HepG2 (cell line): ENCODE data around the gene PKP3.
A peak's percentile ranks its signal among the peaks of the same experiment; 100 is the strongest.

Experiments used
- BCL6 ChIP-seq: IDR thresholded peaks from 2 replicates; pipeline ENCODE4 v1.6.1; 2016; ENCODE audit warnings: missing genetic modification reagents, missing compliant biosample characterization
- HOMEZ ChIP-seq: IDR thresholded peaks from 2 replicates; pipeline ENCODE4 v1.6.1; 2016; ENCODE audit warnings: low read depth
- POLR2A ChIP-seq, 2 experiments: IDR thresholded peaks; 2 replicates each; pipeline ENCODE4 v1.6.1; 2011; ENCODE audit warnings: low read depth in 2 of 2, low read length in 2 of 2, mild to moderate bottlenecking in 1 of 2, moderate library complexity in 1 of 2; ENCODE audit not compliant: insufficient read depth in 1 of 2
- SP2 ChIP-seq: sonication (generic); formaldehyde crosslinking; IDR thresholded peaks from 2 replicates; pipeline ENCODE4 v1.5.1; 2020; ENCODE audit warnings: mild to moderate bottlenecking, missing genetic modification reagents
- TFE3 ChIP-seq: IDR thresholded peaks from 2 replicates; pipeline ENCODE4 v1.6.1; 2016
- USF2 ChIP-seq, 2 experiments: sonication (generic) in 1 of 2; formaldehyde crosslinking in 1 of 2; IDR thresholded peaks; 2 replicates each; pipeline versions ENCODE4 v1.5.1 to v1.6.1; 2011 to 2020; ENCODE audit warnings: borderline replicate concordance in 1 of 2, low read depth in 1 of 2, low read length in 1 of 2, mild to moderate bottlenecking in 1 of 2, missing genetic modification reagents in 1 of 2, moderate library complexity in 1 of 2
- ZBTB7A ChIP-seq: sonication (generic); formaldehyde crosslinking; IDR thresholded peaks from 2 replicates; pipeline ENCODE4 v1.8.0; 2022; ENCODE audit warnings: mild to moderate bottlenecking, missing genetic modification reagents
- ZNF251 ChIP-seq: sonication (generic); formaldehyde crosslinking; IDR thresholded peaks from 2 replicates; pipeline ENCODE4 v1.9.0; 2021; ENCODE audit warnings: mild to moderate bottlenecking, missing genetic modification reagents
- ZNF83 ChIP-seq: sonication (generic); formaldehyde crosslinking; IDR thresholded peaks from 2 replicates; pipeline ENCODE4 v1.4.0; 2020; ENCODE audit warnings: missing genetic modification reagents, mild to moderate bottlenecking, borderline replicate concordance
- TF ChIP-seq, protein P1 (sequence below): sonication (generic); formaldehyde crosslinking; IDR thresholded peaks from 2 replicates; pipeline ENCODE4 v1.5.0; 2020; ENCODE audit warnings: mild to moderate bottlenecking, missing genetic modification reagents, moderate library complexity
- TF ChIP-seq, protein P2 (sequence below): IDR thresholded peaks from 2 replicates; pipeline ENCODE4 v1.6.1; 2016
- TF ChIP-seq, protein P3 (sequence below): sonication (generic); formaldehyde crosslinking; IDR thresholded peaks from 2 replicates; pipeline ENCODE4 v1.5.1; 2020; ENCODE audit warnings: missing genetic modification reagents, mild to moderate bottlenecking, borderline replicate concordance
- TF ChIP-seq, protein P4 (sequence below): sonication (generic); formaldehyde crosslinking; IDR thresholded peaks from 2 replicates; pipeline ENCODE4 v1.4.0; 2020; ENCODE audit warnings: missing genetic modification reagents

- TF ChIP-seq POLR2A (IDR thresholded peaks at IDR 0.05; ENCODE audit: insufficient read depth in 1 of 2, low read depth in 2 of 2, low read length in 2 of 2) (no peak), USF2 (IDR thresholded peaks at IDR 0.05; ENCODE audit: low read depth, low read length) (no peak), USF2 (CRISPR knock-in tag; IDR thresholded peaks at IDR 0.05; ENCODE audit: borderline replicate concordance) (no peak), TFE3 (CRISPR knock-in tag) (no peak), ZNF251 (no peak), ZNF83 (no peak), HOMEZ (no peak), BCL6 (CRISPR knock-in tag) (no peak), SP2 (CRISPR knock-in tag) (no peak), ZBTB7A (CRISPR knock-in tag) (no peak)
- TF ChIP-seq, protein P1, sequence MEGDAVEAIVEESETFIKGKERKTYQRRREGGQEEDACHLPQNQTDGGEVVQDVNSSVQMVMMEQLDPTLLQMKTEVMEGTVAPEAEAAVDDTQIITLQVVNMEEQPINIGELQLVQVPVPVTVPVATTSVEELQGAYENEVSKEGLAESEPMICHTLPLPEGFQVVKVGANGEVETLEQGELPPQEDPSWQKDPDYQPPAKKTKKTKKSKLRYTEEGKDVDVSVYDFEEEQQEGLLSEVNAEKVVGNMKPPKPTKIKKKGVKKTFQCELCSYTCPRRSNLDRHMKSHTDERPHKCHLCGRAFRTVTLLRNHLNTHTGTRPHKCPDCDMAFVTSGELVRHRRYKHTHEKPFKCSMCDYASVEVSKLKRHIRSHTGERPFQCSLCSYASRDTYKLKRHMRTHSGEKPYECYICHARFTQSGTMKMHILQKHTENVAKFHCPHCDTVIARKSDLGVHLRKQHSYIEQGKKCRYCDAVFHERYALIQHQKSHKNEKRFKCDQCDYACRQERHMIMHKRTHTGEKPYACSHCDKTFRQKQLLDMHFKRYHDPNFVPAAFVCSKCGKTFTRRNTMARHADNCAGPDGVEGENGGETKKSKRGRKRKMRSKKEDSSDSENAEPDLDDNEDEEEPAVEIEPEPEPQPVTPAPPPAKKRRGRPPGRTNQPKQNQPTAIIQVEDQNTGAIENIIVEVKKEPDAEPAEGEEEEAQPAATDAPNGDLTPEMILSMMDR (CRISPR knock-in tag), result peak; percentile 10; the same call in 1 of the 2 replicates
- TF ChIP-seq, protein P2, sequence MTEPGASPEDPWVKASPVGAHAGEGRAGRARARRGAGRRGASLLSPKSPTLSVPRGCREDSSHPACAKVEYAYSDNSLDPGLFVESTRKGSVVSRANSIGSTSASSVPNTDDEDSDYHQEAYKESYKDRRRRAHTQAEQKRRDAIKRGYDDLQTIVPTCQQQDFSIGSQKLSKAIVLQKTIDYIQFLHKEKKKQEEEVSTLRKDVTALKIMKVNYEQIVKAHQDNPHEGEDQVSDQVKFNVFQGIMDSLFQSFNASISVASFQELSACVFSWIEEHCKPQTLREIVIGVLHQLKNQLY, result no peak
- TF ChIP-seq, protein P3, sequence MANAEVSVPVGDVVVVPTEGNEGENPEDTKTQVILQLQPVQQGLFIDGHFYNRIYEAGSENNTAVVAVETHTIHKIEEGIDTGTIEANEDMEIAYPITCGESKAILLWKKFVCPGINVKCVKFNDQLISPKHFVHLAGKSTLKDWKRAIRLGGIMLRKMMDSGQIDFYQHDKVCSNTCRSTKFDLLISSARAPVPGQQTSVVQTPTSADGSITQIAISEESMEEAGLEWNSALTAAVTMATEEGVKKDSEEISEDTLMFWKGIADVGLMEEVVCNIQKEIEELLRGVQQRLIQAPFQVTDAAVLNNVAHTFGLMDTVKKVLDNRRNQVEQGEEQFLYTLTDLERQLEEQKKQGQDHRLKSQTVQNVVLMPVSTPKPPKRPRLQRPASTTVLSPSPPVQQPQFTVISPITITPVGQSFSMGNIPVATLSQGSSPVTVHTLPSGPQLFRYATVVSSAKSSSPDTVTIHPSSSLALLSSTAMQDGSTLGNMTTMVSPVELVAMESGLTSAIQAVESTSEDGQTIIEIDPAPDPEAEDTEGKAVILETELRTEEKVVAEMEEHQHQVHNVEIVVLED (CRISPR knock-in tag), result no peak
- TF ChIP-seq, protein P4, sequence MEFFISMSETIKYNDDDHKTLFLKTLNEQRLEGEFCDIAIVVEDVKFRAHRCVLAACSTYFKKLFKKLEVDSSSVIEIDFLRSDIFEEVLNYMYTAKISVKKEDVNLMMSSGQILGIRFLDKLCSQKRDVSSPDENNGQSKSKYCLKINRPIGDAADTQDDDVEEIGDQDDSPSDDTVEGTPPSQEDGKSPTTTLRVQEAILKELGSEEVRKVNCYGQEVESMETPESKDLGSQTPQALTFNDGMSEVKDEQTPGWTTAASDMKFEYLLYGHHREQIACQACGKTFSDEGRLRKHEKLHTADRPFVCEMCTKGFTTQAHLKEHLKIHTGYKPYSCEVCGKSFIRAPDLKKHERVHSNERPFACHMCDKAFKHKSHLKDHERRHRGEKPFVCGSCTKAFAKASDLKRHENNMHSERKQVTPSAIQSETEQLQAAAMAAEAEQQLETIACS (CRISPR knock-in tag), result no peak
Measured at GRCh38 chr11:368414-369335, 25.3 kb upstream of the PKP3 start.
